Measurements from ENCODE around the gene FGF2.

Gene FGF2

DNA sequence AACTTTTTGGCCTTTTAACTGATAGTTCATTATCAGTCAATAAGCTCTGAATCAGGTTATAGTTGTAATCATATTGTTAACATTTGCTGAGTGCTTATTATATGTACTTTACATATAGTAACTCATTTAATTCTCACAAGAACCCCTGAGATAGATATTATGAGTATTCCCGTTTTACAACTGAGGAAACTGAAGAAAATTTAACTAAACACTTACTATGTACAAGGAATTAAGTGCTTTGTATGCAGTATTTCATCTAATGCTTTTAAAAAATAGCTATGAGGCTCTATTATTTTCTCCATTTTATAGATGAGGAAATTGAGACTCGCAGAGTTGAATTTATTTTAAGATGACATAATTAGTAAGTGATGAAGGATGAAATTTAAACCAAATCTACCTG, 27.7 kb upstream of the FGF2 start:
- peaks cover 10% of the 10 kb centered on the region for H3F3A ChIP-seq (ENCODE audit: insufficient read depth, low read length)
- H3K27me3 ChIP-seq (replicated peaks; ENCODE audit: insufficient read depth, low read length) = no peaks in the 10 kb centered on the region
- TF ChIP-seq, protein P1, sequence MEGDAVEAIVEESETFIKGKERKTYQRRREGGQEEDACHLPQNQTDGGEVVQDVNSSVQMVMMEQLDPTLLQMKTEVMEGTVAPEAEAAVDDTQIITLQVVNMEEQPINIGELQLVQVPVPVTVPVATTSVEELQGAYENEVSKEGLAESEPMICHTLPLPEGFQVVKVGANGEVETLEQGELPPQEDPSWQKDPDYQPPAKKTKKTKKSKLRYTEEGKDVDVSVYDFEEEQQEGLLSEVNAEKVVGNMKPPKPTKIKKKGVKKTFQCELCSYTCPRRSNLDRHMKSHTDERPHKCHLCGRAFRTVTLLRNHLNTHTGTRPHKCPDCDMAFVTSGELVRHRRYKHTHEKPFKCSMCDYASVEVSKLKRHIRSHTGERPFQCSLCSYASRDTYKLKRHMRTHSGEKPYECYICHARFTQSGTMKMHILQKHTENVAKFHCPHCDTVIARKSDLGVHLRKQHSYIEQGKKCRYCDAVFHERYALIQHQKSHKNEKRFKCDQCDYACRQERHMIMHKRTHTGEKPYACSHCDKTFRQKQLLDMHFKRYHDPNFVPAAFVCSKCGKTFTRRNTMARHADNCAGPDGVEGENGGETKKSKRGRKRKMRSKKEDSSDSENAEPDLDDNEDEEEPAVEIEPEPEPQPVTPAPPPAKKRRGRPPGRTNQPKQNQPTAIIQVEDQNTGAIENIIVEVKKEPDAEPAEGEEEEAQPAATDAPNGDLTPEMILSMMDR (IDR thresholded peaks at IDR 0.05; ENCODE audit: low read length) = no peak
- no peak for TF ChIP-seq EZH2 (optimal IDR thresholded peaks at IDR 0.05; ENCODE audit: low read depth, low read length)
- no peak for TF ChIP-seq EZH2phosphoT487 (IDR thresholded peaks at IDR 0.05; ENCODE audit: low read length)
- no peak for DNase-seq
- no peak overlapping the region for H3K4me2 ChIP-seq (ENCODE audit: low read depth, low read length)
- H3K4me3 ChIP-seq (ENCODE audit: low read length) = no peak overlapping the region
- H3K79me2 ChIP-seq (ENCODE audit: low read length) = no peaks in the 10 kb centered on the region
- H3K4me1 ChIP-seq (ENCODE audit: low read length) = peaks cover 17% of the 10 kb centered on the region
- no peaks in the 10 kb centered on the region for H4K20me1 ChIP-seq (ENCODE audit: insufficient read depth, low read length)
- no peak overlapping the region for H2AFZ ChIP-seq (ENCODE audit: low read length)
- H3K9ac ChIP-seq (ENCODE audit: low read length) = no peak overlapping the region
- no peaks in the 10 kb centered on the region for H3K36me3 ChIP-seq (replicated peaks; ENCODE audit: insufficient read depth, low read length)
- H3K9me2 ChIP-seq (replicated peaks; ENCODE audit: insufficient read depth, low read length) = no peaks in the 10 kb centered on the region
- H3K9me3 ChIP-seq (replicated peaks; ENCODE audit: insufficient read depth, low read length) = no peaks in the 10 kb centered on the region
- H3K27ac ChIP-seq (ENCODE audit: low read length) = no peak overlapping the region

GRCh38 chr4:122803788-122804208, 22.8 kb upstream of the FGF2 start:
- H3K9me2 ChIP-seq (replicated peaks; ENCODE audit: insufficient read depth, low read length) = no peaks in the 10 kb centered on the region
- no peak overlapping the region for H3K4me2 ChIP-seq (ENCODE audit: low read depth, low read length)
- no peak for DNase-seq
- H3K27me3 ChIP-seq (replicated peaks; ENCODE audit: insufficient read depth, low read length) = no peaks in the 10 kb centered on the region
- H3K79me2 ChIP-seq (ENCODE audit: low read length) = no peaks in the 10 kb centered on the region
- no peak overlapping the region for H3K4me3 ChIP-seq (ENCODE audit: low read length)
- no peaks in the 10 kb centered on the region for H3K36me3 ChIP-seq (replicated peaks; ENCODE audit: insufficient read depth, low read length)
- TF ChIP-seq EZH2phosphoT487 (IDR thresholded peaks at IDR 0.05; ENCODE audit: low read length) = no peak
- TF ChIP-seq, protein P1 (IDR thresholded peaks at IDR 0.05; ENCODE audit: low read length) = no peak
- TF ChIP-seq EZH2 (optimal IDR thresholded peaks at IDR 0.05; ENCODE audit: low read depth, low read length) = no peak
- H3K27ac ChIP-seq (ENCODE audit: low read length) = no peak overlapping the region
- H3K4me1 ChIP-seq (ENCODE audit: low read length) = no peaks in the 10 kb centered on the region
- no peaks in the 10 kb centered on the region for H3F3A ChIP-seq (ENCODE audit: insufficient read depth, low read length)
- H3K9me3 ChIP-seq (replicated peaks; ENCODE audit: insufficient read depth, low read length) = no peaks in the 10 kb centered on the region
- no peaks in the 10 kb centered on the region for H4K20me1 ChIP-seq (ENCODE audit: insufficient read depth, low read length)
- no peak overlapping the region for H3K9ac ChIP-seq (ENCODE audit: low read length)
- no peak overlapping the region for H2AFZ ChIP-seq (ENCODE audit: low read length)

- H3K27ac ChIP-seq (ENCODE audit: low read length) = no peak overlapping the region
- H3K9ac ChIP-seq (ENCODE audit: low read length) = no peak overlapping the region
- H3K36me3 ChIP-seq (replicated peaks; ENCODE audit: insufficient read depth, low read length) = no peaks in the 10 kb centered on the region
- no peaks in the 10 kb centered on the region for H3K9me2 ChIP-seq (replicated peaks; ENCODE audit: insufficient read depth, low read length)
- no peak for TF ChIP-seq EZH2phosphoT487 (IDR thresholded peaks at IDR 0.05; ENCODE audit: low read length)
- TF ChIP-seq, protein P1 (IDR thresholded peaks at IDR 0.05; ENCODE audit: low read length) = no peak
- no peak for TF ChIP-seq EZH2 (optimal IDR thresholded peaks at IDR 0.05; ENCODE audit: low read depth, low read length)
- no peaks in the 10 kb centered on the region for H4K20me1 ChIP-seq (ENCODE audit: insufficient read depth, low read length)
- no peaks in the 10 kb centered on the region for H3K4me1 ChIP-seq (ENCODE audit: low read length)
- no peaks in the 10 kb centered on the region for H3F3A ChIP-seq (ENCODE audit: insufficient read depth, low read length)
- H2AFZ ChIP-seq (ENCODE audit: low read length) = no peak overlapping the region
- no peaks in the 10 kb centered on the region for H3K9me3 ChIP-seq (replicated peaks; ENCODE audit: insufficient read depth, low read length)
- H3K4me3 ChIP-seq (ENCODE audit: low read length) = no peak overlapping the region
- no peak overlapping the region for H3K4me2 ChIP-seq (ENCODE audit: low read depth, low read length)
- H3K27me3 ChIP-seq (replicated peaks; ENCODE audit: insufficient read depth, low read length) = no peaks in the 10 kb centered on the region
- no peaks in the 10 kb centered on the region for H3K79me2 ChIP-seq (ENCODE audit: low read length)
- no peak for DNase-seq
These were observed 19.5 kb upstream of the FGF2 start for GRCh38 chr4:122806981-122807679.

All from MM.1S (cell line).